ENCODE data around the gene PITPNM3. TPM values are rescaled to one million over a fixed set of nuclear protein-coding genes. Genes with fewer than 3 reads are reported as not detected.
"Not testable (repeated sequence)": the region's sequence is repeated elsewhere in the genome, so short reads cannot be mapped to it uniquely, and the experiment has no call there.

The PITPNM3 gene
- 9.8 and 13.0 TPM in 2 replicates for total RNA-seq (2014; rRNA removed; shearing (Covaris generic))

DNA sequence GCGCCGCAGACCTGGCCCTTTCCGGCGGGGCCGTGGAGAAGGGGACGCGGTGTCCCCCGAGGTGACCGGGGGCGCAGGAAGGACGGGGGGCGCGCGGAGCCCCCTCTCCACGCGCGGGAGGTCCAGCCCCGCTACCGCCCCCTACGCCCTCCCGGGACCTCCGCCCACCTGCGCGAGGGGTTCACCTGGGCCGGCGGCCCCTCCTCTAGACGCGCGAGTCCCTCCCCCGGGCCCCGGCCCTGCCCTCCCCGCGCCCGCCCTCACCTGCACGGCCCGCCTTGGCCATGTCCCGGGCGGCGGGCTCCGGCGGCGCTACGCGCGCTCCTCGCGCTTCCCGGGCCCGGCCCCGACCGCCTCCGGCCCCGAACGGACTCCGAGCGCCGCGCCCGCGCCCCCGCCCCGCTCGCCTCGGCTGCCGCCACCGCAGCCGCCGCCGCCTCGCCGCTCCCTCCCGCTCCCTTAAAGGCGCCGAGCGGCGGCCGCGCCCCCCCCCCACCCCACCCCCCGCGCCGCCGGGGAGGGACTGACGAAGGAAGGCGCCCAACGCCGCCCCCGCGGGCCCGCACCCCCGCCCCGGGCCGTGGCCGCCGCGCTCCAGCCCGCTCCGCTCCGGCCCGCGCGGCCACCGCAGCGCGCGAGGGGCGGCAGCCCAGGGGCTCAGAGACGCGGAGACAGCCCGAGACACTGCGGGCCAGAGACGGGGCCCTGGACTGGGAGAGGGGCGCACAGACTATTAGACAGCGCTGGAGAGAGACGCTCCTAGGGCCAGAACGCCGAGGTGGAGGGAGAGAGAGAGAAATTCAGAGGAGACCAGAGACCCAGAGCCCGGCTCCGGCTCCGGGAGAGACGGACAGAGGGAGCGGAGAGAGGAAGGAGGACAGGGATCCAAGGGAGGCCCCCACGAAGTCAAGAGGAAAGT lies at the start of gene PITPNM3:
Gene PITPNM3 (minus strand): TSS at position 435 of the 919 bp plus-strand sequence. CDS start 149 bp downstream, at position 286.
- no peak for DNase-seq (ENCODE audit: low spot score)

DNA sequence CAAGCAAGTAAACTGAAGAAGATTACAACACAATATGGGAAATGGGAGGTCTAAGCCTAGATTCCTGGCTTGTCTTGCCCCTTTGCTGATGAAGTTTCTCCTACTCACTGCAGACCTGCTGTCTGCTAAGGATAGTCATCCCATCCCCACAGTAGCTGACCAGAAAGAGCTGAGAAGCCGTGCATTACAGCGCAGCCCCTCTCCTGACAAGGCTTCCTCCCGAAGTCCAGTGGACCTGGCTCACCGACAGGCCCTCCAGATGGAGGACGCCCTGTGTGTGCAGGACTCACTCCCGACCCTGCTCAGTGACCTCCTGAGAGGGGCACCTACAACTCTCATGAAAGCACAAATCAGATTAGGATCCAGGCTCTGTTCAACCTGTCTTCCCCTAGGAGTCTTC lies 48.8 kb upstream of the PITPNM3 start:
- no peak for DNase-seq (ENCODE audit: low spot score)

DNA sequence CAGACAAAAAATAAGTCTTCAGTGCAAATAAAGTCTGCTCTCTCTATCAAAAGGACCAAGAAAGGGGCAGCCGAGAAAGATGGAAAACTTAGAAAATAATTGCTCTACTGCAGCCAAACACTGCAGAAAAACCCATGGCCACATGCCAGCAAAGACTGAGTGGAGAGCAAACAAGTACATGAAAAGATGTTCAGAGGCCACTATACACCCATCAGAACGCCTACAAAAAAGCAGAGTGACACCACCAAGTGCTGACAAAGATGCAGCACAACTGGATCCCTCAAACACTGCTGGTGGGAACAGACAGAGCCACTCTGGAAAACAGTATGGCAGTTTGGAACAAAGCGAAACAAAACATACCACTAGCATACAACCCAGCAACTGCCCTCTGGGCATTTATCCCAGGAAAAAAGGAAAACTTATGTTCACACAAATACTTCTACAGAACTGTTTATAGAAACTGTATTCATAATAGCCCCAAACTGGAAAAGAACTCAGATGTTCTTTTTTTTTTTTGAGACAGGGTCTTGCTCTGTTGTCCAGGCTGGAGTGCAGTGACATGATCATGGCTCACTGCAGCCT lies 47.5 kb upstream of the PITPNM3 start:
- no peak for DNase-seq (ENCODE audit: low spot score)

DNA sequence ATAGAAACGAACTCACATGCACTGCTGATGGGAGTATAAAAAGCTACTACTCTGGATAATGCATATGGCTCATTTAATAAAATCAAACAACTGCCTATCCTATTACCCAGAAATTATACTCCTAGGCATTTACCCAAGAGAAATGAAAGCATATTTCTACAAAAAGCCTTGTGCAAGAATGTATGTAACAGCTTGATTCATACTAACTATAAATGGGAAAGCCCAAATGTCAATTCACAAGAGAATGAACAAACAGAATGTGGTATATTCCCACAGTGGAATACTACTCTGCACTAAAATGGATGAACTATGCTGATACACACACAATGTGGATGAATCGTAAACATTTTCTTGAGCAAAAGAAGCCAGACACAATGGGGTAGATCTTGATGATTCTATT lies 45.8 kb upstream of the PITPNM3 start:
- DNase-seq (ENCODE audit: low spot score): no peak

DNA sequence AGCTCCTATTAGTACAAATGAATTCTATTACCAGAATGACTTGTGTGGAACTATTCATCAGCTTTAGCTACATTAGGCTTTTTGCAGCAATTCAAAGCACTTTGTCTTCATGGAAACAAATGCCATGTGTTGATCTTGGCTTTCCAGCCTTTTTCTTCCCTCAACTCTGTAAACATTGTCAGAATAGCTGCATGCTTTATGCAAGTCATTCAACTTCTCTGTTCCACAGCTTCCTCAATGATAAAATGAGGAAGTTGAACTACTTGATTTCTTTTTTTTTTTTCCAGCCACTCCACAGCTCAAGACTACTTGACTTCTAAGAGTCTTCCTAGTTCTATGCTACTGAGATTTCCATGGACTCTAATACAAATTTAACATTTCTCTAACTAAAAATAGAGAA lies 43.0 kb upstream of the PITPNM3 start:
- DNase-seq (ENCODE audit: low spot score): no peak

DNA sequence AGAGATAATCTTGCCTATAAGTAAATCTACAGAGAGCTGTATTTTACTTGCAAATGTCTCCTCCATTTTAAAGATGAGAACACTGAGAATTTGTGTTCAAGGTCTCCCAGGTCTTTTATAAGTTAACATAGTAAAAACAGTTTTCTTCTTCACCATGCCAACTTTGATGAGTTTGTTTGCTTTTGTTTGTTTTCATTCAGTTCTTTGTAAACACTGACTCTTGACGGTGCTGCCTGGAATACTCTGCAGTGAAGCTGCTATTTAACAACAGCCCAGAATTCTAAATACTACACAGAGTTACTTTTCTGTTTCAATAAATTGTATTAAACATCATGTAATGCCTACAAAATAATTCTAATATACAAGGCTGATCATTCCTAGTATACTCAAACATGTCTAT lies 41.4 kb upstream of the PITPNM3 start:
- DNase-seq (ENCODE audit: low spot score): no peak

DNA sequence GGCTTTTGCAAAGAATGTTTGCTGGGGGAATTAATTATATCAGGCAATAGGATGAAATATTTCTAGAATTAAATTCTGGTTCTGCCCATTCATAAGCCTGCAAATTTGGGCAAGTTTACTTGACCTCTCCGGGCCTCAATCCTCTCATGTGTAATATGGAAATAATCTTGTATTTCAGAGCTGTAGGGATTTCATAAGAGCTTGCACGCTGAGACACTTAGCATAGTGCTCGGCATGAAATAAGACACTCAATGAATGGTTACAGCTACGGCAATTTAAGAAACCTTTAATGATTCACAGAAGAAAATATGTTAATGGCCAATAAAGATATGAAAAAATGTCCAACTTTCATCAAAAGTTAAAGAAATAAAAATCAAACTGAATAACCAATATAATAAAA lies 40.6 kb upstream of the PITPNM3 start:
- no peak for DNase-seq (ENCODE audit: low spot score)

DNA sequence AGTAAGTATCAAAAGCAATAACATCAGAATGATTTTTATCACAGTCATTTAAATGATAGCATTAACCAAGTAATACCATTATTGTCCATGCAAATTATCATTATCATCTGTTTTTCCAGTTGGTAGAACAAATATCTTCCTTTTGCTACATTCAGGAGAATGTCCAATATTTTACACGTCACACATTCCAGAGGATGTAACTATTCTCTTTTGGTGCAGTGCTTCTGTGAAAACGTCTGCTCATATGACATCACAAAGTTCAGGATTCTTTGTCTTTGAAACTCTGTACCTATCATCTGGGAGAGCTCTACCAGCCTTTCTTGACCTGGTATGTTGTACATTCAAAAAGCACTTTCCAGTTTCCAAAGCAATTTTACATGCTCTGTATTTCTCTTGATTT lies 40.2 kb upstream of the PITPNM3 start:
- DNase-seq (ENCODE audit: low spot score): no peak

DNA sequence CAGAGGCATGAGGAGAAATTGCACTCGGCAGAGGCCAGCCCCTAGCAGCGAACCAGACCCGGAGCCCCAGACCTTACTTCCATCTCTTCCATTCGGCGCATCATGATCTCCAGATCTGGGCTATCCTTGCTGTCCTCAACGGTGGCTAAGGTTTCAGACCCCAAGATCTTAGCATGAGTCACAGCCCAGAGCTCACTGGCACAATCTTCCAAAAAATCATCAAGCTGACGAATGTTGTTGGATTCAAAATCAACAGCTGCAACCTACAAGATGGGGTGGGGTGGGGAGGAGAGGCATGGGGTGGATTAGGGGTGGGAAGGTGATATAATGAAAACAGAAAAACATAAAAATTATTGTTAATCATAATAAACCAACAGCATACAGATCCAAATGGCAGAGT lies 39.7 kb upstream of the PITPNM3 start:
- no peak for DNase-seq (ENCODE audit: low spot score)

DNA sequence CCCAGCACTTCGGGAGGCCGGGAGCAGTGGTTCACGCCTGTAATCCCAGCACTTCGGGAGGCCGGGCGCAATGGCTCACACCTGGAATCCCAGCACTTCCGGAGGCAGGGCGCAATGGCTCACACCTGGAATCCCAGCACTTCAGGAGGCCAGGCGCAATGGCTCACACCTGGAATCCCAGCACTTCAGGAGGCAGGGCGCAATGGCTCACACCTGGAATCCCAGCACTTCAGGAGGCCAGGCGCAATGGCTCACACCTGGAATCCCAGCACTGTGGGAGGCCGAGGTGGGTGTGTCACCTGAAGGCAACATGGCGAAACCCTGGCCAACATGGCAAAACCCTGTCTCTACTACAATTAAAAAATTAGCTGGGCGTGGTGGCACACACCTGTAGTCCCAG lies 37.0 kb upstream of the PITPNM3 start:
- DNase-seq (ENCODE audit: low spot score): not testable (repeated sequence)

DNA sequence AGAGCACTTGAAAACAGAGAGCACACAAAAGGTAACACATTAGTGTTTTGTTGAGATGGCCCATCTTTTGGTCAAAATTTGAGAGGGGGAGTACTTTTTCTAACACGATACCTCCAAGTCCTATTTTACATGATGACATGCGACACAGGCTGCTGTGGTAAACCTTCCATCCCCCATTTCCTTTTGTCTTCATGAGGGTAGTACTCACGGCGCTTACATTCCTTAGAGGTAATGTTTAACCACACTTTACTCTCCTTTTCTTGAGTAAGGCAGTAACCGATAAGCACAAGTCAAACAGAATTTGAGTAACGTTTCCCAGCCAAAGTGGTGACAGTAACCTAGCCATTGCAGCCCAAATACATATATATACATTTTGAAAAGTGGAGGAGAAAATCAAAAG lies 35.8 kb upstream of the PITPNM3 start:
- no peak for DNase-seq (ENCODE audit: low spot score)

DNA sequence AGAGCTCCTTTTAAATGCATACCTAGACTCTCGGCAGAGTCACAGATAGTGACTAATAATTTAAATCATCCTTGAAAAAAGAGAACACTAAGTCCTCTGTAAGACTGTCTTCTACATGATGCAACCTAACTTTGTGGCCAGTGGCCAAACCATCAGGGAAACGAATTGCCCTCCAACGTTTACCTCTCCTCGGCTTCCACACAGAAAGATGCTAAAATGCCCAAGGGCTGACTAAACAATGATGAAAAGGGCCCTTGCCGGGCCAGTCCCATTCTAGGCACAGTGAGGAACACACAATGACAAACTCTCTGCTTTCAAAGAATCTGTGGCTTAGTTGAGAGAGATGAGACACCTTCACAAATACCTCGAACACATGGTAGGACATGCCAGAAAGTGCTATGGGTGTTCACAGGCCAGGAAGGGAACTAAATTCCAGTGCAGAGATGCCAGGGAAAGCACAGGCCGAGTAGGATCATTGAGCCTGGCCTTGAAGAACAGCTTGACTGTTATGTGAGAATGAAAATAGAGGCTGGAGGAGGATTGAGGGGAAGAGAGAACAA lies 35.3 kb upstream of the PITPNM3 start:
- DNase-seq (ENCODE audit: low spot score): peak; percentile 41

DNA sequence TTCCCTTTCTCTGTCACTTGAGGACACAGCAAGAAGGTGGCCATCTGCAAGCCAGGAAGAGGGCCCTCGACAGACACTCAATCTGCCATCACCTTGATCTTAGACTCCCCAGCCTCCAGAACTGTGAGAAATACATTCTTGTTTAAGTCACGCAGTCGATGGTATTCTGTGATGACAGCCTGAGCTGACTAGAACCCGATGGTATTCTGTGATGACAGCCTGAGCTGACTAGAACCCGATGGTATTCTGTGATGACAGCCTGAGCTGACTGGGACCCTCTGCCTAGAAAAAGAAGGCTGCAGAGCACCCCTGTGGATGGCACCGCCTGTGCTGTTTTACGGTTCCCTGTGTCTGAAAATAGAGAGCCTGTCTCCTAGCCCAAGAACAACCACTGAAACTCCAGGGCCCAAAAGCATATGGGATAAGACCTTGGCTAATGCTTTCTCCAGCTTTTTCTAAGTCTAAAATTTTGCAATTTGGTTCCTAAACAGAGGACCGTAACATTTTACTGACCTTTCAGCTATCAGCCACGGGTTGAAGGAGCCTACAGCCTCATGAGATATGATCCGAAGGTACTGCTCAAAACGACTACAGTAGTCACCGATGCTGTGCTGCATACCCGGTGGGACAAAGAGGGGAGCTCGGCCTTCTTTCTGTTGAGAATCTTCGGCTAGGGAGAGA lies 33.1 kb upstream of the PITPNM3 start:
- no peak for DNase-seq (ENCODE audit: low spot score)

DNA sequence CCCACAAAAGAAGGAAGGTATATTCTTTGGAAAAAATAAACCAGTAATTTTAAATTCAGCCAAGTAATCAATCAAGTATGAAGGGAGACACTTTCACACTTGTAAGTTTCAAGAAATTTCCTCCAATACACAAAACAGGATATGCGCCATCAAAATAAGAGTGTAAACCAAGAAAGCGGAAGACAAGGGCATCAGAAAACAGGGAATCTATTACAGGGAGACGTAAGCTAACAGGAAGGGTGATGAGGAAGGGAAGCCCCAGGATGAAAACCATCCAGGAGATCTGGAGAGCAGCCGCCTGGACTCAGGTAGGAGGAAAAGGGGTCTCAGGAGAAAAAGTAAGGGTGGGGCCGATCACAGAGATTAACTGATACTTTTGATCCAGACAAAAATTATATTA lies 31.8 kb upstream of the PITPNM3 start:
- DNase-seq (ENCODE audit: low spot score): no peak

DNA sequence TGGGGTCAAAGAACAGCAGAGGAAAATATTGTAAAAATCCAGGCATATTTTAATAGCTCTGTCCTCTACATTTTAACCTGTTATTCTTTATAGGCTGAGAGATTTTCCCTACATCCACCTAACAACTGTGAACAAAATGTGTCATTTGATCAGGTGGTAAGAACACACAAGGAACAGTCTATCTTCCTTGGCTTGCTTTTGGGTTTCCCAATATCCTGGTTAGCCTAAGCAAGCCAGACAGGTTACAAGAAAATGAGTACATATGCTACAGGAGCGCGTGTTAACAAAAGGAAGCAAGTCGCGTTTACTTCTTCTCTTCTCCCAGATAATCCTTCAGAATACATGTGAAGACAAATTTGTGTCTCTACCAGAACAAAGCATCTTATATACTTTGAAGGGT lies 31.0 kb upstream of the PITPNM3 start:
- DNase-seq (ENCODE audit: low spot score): no peak

DNA sequence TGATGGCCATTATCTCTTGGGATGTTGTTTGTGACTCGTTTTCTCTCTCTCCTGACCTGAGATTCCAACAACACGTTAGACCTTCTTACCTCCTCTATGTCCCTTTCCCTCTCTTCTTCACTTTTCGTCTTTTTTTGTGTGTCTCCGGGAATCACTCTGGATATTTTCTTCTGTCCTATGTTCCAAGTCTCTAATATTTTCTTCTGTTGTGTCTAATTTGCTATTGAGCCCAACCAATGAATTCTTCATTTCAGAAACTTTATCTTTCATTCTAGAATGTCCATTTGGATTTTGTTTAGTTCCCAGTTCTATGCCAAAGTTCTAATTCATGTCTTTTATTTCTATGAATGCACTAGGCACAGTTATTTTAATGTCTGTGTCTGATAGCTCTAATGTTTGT lies 27.1 kb upstream of the PITPNM3 start:
- no peak for DNase-seq (ENCODE audit: low spot score)

DNA sequence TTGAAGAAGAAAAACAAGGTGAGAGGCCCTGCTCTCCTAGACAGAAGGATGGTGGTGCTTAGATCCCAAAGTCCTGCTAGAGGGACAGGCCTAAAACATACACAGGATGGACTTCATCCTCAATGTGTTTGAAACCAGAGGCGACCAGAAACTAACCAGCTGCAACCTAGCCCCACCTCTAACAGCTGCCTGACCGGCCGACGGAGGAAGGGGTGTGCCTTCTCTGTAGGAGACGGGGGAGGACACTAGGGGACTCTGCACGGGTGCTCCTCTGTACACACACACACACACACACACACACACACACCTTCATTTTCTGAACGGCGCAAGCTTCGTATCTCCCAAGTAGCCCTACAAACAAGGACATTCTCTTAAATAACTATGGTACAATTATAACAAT lies 24.3 kb upstream of the PITPNM3 start:
- DNase-seq (ENCODE audit: low spot score): no peak

DNA sequence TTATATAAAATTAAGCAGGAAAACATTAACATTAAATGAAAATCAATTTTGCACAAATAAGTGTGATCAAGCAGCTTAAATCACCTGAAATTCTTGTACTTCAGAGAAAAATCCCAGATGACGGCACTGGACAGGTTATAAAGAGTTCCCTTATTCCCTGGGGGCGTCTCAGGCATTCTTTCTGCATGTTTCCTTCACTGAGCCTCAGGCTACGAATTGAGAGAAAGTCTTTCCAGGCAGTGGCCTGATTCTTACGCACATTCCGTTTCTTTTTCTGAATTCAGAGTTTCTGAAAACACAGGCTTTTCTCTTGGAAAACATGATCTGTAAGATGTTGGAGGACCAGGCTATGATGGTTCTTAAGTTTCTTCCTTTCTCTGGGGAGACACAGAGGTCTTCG lies 22.1 kb upstream of the PITPNM3 start:
- no peak for DNase-seq (ENCODE audit: low spot score)

DNA sequence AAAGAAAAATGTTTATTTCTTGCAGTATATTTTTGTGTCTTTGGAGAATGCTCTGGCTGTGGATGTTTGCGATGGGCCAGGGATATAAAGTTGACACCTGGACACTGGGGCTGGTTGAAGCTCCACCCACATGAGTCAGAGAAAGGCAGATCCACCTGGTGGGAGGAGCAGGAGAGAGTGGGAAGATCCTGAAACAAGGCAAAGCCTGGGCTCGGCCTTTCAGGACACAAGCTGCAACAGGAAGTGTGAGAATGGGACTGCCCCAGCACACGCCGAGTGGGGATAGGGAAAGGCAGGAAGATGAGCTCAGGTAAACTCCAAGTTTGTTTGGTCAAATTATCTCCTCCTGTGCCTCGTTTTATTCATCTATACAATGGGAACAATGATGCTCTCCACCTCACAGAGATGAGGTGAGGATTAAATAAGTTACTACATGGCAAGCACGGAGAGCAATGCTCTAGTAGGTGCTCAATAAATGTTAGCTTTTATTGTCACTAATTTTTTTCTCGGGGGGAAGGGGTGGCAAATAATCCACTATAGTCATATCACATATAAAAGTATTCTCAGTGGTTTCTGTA lies 21.4 kb upstream of the PITPNM3 start:
- DNase-seq (ENCODE audit: low spot score): peak; percentile 39

DNA sequence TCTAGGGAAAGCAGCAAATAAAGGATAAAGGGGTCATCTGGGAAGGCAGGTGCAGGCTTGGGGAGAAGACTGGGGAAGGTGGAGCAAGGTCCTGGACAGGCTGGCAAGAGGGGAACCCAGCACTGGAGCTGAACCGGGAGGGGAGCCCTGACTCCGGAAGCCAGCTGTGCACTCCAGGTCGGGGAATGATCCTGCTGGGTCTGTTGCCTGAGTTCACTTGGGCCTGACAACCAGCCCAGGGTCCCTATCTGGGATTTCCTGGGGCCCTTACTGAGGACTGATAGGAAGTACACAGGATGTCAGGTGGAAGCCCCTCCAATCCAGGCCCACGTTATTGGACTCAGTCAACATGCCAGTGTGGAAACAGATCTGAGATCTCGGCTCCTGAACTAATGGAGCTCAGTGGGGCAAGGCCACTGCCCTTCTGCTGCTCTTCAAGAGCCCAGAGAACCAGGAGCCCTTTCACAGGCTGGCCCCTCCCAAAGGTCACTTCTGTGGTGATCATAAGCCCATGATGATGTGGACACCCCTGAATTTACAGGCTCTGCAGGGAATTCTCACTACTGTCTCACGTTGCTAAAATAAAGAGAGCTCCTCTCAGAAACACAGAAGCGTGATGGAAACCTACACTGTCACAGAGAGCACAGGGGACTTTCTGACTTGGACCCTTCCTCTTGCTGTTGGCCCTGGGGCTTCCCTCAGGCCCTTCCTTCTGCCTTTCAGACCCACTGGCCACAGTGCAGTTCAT lies 19.9 kb upstream of the PITPNM3 start:
- DNase-seq (ENCODE audit: low spot score): no peak

DNA sequence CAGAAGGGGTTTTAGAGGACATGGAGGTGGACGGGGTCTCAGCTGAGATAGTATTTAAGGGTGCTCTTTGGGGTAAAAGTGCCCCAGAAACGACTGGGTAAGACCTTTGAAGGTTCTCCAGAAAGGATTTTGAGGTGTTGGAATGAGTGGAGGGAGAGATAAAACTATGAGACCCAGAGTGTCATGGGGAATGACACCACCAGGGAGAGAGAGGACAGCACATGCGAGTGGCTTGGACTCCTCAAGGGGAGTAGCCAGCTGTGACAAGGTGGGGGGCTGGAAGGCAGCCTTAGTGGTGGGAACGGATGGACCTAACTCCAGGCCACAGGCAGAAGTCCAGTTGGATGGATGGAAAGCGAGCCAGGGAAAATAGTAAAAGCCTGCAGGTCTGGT lies 19.2 kb upstream of the PITPNM3 start:
- DNase-seq (ENCODE audit: low spot score): no peak
